ENCODE measurements around the gene SYNPO2. TPM values are rescaled to one million over a fixed set of nuclear protein-coding genes. Genes with fewer than 3 reads are reported as not detected.

The SYNPO2 gene
- total RNA-seq, 1 experiment from 2014 or later = 0.04 TPM

GRCh38 chr4:118917582-118917981 lies 28.9 kb downstream of the SYNPO2 start:
- H3K79me2 ChIP-seq (ENCODE audit: low read length) = no peaks in the 10 kb centered on the region
- H4K20me1 ChIP-seq (ENCODE audit: low read length) = no peaks in the 10 kb centered on the region
- no TSS peak for BruUV-seq (replicated peaks)
- H3K36me3 ChIP-seq (ENCODE audit: low read depth, low read length) = no peaks in the 10 kb centered on the region
- POLR2A ChIA-PET (ENCODE audit: unreplicated experiment) = no interaction called here
- ATAC-seq (peak; percentile 33), DNase-seq (peak; percentile 51)
- peak overlapping the region; percentile 71 for H3K4me2 ChIP-seq (ENCODE audit: low read length)
- H3K27ac ChIP-seq (ENCODE audit: low read length) = no peak overlapping the region
- peaks cover 19% of the 10 kb centered on the region for H3K4me1 ChIP-seq (ENCODE audit: insufficient read depth, low read length)
- no peaks in the 10 kb centered on the region for H3F3A ChIP-seq (ENCODE audit: low read length, unreplicated experiment)
- H2AFZ ChIP-seq (ENCODE audit: low read length) = no peak overlapping the region
- no peaks in the 10 kb centered on the region for H3K27me3 ChIP-seq (ENCODE audit: low read length)
- TF ChIP-seq EZH2 (IDR thresholded peaks at IDR 0.05; ENCODE audit: low read length, unreplicated experiment) (no peak), EZH2phosphoT487 (IDR thresholded peaks at IDR 0.05; ENCODE audit: borderline replicate concordance, low read length) (no peak)
- TF ChIP-seq, protein P1, sequence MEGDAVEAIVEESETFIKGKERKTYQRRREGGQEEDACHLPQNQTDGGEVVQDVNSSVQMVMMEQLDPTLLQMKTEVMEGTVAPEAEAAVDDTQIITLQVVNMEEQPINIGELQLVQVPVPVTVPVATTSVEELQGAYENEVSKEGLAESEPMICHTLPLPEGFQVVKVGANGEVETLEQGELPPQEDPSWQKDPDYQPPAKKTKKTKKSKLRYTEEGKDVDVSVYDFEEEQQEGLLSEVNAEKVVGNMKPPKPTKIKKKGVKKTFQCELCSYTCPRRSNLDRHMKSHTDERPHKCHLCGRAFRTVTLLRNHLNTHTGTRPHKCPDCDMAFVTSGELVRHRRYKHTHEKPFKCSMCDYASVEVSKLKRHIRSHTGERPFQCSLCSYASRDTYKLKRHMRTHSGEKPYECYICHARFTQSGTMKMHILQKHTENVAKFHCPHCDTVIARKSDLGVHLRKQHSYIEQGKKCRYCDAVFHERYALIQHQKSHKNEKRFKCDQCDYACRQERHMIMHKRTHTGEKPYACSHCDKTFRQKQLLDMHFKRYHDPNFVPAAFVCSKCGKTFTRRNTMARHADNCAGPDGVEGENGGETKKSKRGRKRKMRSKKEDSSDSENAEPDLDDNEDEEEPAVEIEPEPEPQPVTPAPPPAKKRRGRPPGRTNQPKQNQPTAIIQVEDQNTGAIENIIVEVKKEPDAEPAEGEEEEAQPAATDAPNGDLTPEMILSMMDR (conservative IDR thresholded peaks at IDR 0.05; ENCODE audit: low read depth, low read length) = no peak
- intact Hi-C loops (cut with micrococcal nuclease) = no loop called here
- no peak overlapping the region for H3K9ac ChIP-seq (ENCODE audit: low read length)
- H3K9me2 ChIP-seq (replicated peaks; ENCODE audit: low read length) = no peaks in the 10 kb centered on the region
- CTCF ChIA-PET = no interaction called here
- H3K9me3 ChIP-seq (ENCODE audit: low read length) = no peaks in the 10 kb centered on the region
- no peak overlapping the region; the same call in 1 of the 2 replicates for H3K4me3 ChIP-seq (ENCODE audit: low read length)

DNA sequence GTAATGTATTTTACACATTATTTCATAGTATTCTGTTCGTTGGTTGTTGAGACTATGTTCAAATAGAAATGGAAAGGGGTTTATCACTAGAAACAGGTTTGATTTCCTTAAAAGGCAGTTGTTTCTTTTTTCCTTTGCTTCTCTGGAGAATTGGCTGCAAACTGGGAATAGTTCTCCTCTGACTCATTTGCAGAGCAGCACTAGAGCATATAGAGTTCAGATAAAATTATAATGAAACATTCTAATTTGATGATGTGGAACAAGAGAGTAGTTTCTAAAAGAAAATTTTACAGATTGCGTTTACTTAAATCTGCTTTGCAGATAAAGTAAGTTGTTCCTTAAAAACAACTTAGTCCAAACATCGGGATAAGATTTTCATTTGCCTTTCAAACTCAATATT lies 29.7 kb downstream of the SYNPO2 start:
- CTCF ChIA-PET = no interaction called here
- H4K20me1 ChIP-seq (ENCODE audit: low read length) = no peaks in the 10 kb centered on the region
- intact Hi-C loops (cut with micrococcal nuclease) = no loop called here

GRCh38 chr4:118920247-118920646 lies 31.6 kb downstream of the SYNPO2 start:
- no TSS peak for BruUV-seq (replicated peaks)
- ChIA-PET CTCF (no interaction called here), POLR2A (ENCODE audit: unreplicated experiment) (no interaction called here)
- ATAC-seq = no peak
- intact Hi-C loops (cut with micrococcal nuclease) = no loop called here
- Histone ChIP-seq H3K36me3 (ENCODE audit: low read depth, low read length) (no peaks in the 10 kb centered on the region), H4K20me1 (ENCODE audit: low read length) (no peaks in the 10 kb centered on the region), H3K9me2 (replicated peaks; ENCODE audit: low read length) (no peaks in the 10 kb centered on the region), H3F3A (ENCODE audit: low read length, unreplicated experiment) (no peaks in the 10 kb centered on the region), H3K27ac (ENCODE audit: low read length) (no peak overlapping the region), H3K9ac (ENCODE audit: low read length) (no peak overlapping the region), H3K4me3 (ENCODE audit: low read length) (no peak overlapping the region), H3K4me1 (ENCODE audit: insufficient read depth, low read length) (peaks cover 19% of the 10 kb centered on the region), H3K79me2 (ENCODE audit: low read length) (no peaks in the 10 kb centered on the region), H3K4me2 (ENCODE audit: low read length) (no peak overlapping the region), H3K27me3 (ENCODE audit: low read length) (no peaks in the 10 kb centered on the region), H2AFZ (ENCODE audit: low read length) (no peak overlapping the region), H3K9me3 (ENCODE audit: low read length) (no peaks in the 10 kb centered on the region)
- no peak for TF ChIP-seq EZH2 (IDR thresholded peaks at IDR 0.05; ENCODE audit: low read length, unreplicated experiment)
- peak; percentile 8 for DNase-seq

More for the DNA sequence above, 29.7 kb downstream of the SYNPO2 start:
- peak overlapping the region; percentile 71 for H3K4me2 ChIP-seq (ENCODE audit: low read length)
- peaks cover 19% of the 10 kb centered on the region for H3K4me1 ChIP-seq (ENCODE audit: insufficient read depth, low read length)
- H3K36me3 ChIP-seq (ENCODE audit: low read depth, low read length) = no peaks in the 10 kb centered on the region
- no peaks in the 10 kb centered on the region for H3K27me3 ChIP-seq (ENCODE audit: low read length)
- H3K79me2 ChIP-seq (ENCODE audit: low read length) = no peaks in the 10 kb centered on the region
- POLR2A ChIA-PET (ENCODE audit: unreplicated experiment) = no interaction called here
- H2AFZ ChIP-seq (ENCODE audit: low read length) = no peak overlapping the region
- H3K4me3 ChIP-seq (ENCODE audit: low read length) = peak overlapping the region; percentile 24; the same call in 1 of the 2 replicates
- ATAC-seq (peak; percentile 86), DNase-seq (peak; percentile 77)
- no peaks in the 10 kb centered on the region for H3K9me2 ChIP-seq (replicated peaks; ENCODE audit: low read length)
- H3K27ac ChIP-seq (ENCODE audit: low read length) = no peak overlapping the region
- TF ChIP-seq, protein P1 (conservative IDR thresholded peaks at IDR 0.05; ENCODE audit: low read depth, low read length) = no peak
- TF ChIP-seq EZH2phosphoT487 (IDR thresholded peaks at IDR 0.05; ENCODE audit: borderline replicate concordance, low read length) = no peak
- no peak for TF ChIP-seq EZH2 (IDR thresholded peaks at IDR 0.05; ENCODE audit: low read length, unreplicated experiment)
- no peak overlapping the region for H3K9ac ChIP-seq (ENCODE audit: low read length)
- BruUV-seq (replicated peaks) = no TSS peak
- no peaks in the 10 kb centered on the region for H3K9me3 ChIP-seq (ENCODE audit: low read length)
- no peaks in the 10 kb centered on the region for H3F3A ChIP-seq (ENCODE audit: low read length, unreplicated experiment)
